ENCODE measurements around the gene NACC2. TPM values are rescaled to one million over a fixed set of nuclear protein-coding genes. Genes with fewer than 3 reads are reported as not detected.

The NACC2 gene
- total RNA-seq, 6 experiments from 2014 or later: 38.2 to 46.7 (median 40.2) TPM

- Mint-ChIP-seq H3K27ac (no peak overlapping the region), H3K4me1 (ENCODE audit: low read depth) (no peaks in the 10 kb centered on the region), H3K9me3 (no peaks in the 10 kb centered on the region), H3K27me3 (ENCODE audit: insufficient read depth) (peaks cover 36% of the 10 kb centered on the region), H3K36me3 (ENCODE audit: low read depth) (no peaks in the 10 kb centered on the region), H3K4me3 (no peak overlapping the region)
- DNase-seq: no peak
- no peak for TF ChIP-seq CTCF (IDR thresholded peaks at IDR 0.05)
Observed at GRCh38 chr9:136137321-136138265, 42.5 kb upstream of the NACC2 start.

GRCh38 chr9:136136127-136136925 lies 41.2 kb upstream of the NACC2 start:
- Mint-ChIP-seq H3K27me3 (ENCODE audit: insufficient read depth) (peaks cover 40% of the 10 kb centered on the region), H3K27ac (no peak overlapping the region), H3K4me1 (ENCODE audit: low read depth) (no peaks in the 10 kb centered on the region), H3K4me3 (no peak overlapping the region), H3K9me3 (no peaks in the 10 kb centered on the region), H3K36me3 (ENCODE audit: low read depth) (no peaks in the 10 kb centered on the region)
- TF ChIP-seq CTCF (IDR thresholded peaks at IDR 0.05): no peak
- DNase-seq: no peak

- TF ChIP-seq CTCF (IDR thresholded peaks at IDR 0.05): no peak
- no peaks in the 10 kb centered on the region for H3K36me3 Mint-ChIP-seq (ENCODE audit: low read depth)
- H3K4me3 Mint-ChIP-seq: no peak overlapping the region
- no peaks in the 10 kb centered on the region for H3K4me1 Mint-ChIP-seq (ENCODE audit: low read depth)
- H3K9me3 Mint-ChIP-seq: no peaks in the 10 kb centered on the region
- peaks cover 39% of the 10 kb centered on the region for H3K27me3 Mint-ChIP-seq (ENCODE audit: insufficient read depth)
- DNase-seq: no peak
- no peak overlapping the region for H3K27ac Mint-ChIP-seq
Observed at GRCh38 chr9:136135326-136136126, 40.4 kb upstream of the NACC2 start.

GRCh38 chr9:136133959-136134484 lies 38.9 kb upstream of the NACC2 start:
- Mint-ChIP-seq H3K36me3 (ENCODE audit: low read depth) (no peaks in the 10 kb centered on the region), H3K4me3 (no peak overlapping the region), H3K9me3 (no peaks in the 10 kb centered on the region), H3K27ac (no peak overlapping the region), H3K27me3 (ENCODE audit: insufficient read depth) (peaks cover 44% of the 10 kb centered on the region), H3K4me1 (ENCODE audit: low read depth) (no peaks in the 10 kb centered on the region)
- TF ChIP-seq CTCF (IDR thresholded peaks at IDR 0.05): no peak
- DNase-seq: no peak

All from HFFc6 (cell line).